Measurements from ENCODE around the gene BMP7.

GRCh38 chr20:57189713-57190112, 76.7 kb downstream of the BMP7 start:
- TF ChIP-seq EZH2 (IDR thresholded peaks at IDR 0.05; ENCODE audit: insufficient read depth, poor library complexity, severe bottlenecking) (no peak), EZH2phosphoT487 (IDR thresholded peaks at IDR 0.05; ENCODE audit: insufficient read depth, low read depth) (no peak)
